GM12892 (cell line): ENCODE results near the gene ZNF575.
A peak's percentile ranks its signal among the peaks of the same experiment; 100 is the strongest.

ENCODE experiments used
- DNase-seq: peaks from one replicate; pipeline ENCODE4 v3.0.0; 2011; ENCODE audit not compliant: insufficient read length
- FAIRE-seq: peaks from 2 replicates; lab custom pipeline; 2011; peaks lifted over from hg19 to GRCh38; lab: Jason Lieb, UNC
- POLR2A ChIP-seq: IDR thresholded peaks from 2 replicates; pipeline ENCODE4 v1.6.1; 2011; ENCODE audit warnings: low read depth, low read length, control low read depth
- POLR2AphosphoS5 ChIP-seq: IDR thresholded peaks from 2 replicates; pipeline ENCODE4 v1.6.1; 2011; ENCODE audit warnings: low read depth, low read length, control low read depth
- TAF1 ChIP-seq: IDR thresholded peaks from 2 replicates; pipeline ENCODE4 v1.6.1; 2011; ENCODE audit warnings: low read depth, mild to moderate bottlenecking, control low read depth, low read length, borderline replicate concordance

Gene ZNF575

GRCh38 chr19:43548706-43549105 is 15.7 kb downstream of the ZNF575 start:
- FAIRE-seq (no peak), DNase-seq (no peak)
- TF ChIP-seq TAF1 (no peak), POLR2A (no peak), POLR2AphosphoS5 (no peak)

- no peak for DNase-seq
- no peak for FAIRE-seq
- TF ChIP-seq POLR2A: no peak
- TF ChIP-seq POLR2AphosphoS5: no peak
- no peak for TF ChIP-seq TAF1
Observed at GRCh38 chr19:43551399-43552197, 18.6 kb downstream of the ZNF575 start.

- no peak for TF ChIP-seq POLR2AphosphoS5
- TF ChIP-seq POLR2A: no peak
- no peak for TF ChIP-seq TAF1
- no peak for DNase-seq
- no peak for FAIRE-seq
Observed at GRCh38 chr19:43552198-43552450, 19.1 kb downstream of the ZNF575 start.

- no peak for FAIRE-seq
- no peak for DNase-seq
- TF ChIP-seq POLR2A (no peak), POLR2AphosphoS5 (no peak), TAF1 (no peak)
Observed at GRCh38 chr19:43552616-43553015, 19.6 kb downstream of the ZNF575 start.

GRCh38 chr19:43553656-43554055 is 20.7 kb downstream of the ZNF575 start:
- TF ChIP-seq POLR2A (no peak), POLR2AphosphoS5 (no peak), TAF1 (no peak)
- FAIRE-seq (no peak), DNase-seq (no peak)

- DNase-seq: no peak
- FAIRE-seq: no peak
- TF ChIP-seq TAF1: no peak
- TF ChIP-seq POLR2A: no peak
- no peak for TF ChIP-seq POLR2AphosphoS5
Observed at GRCh38 chr19:43554317-43554895, 21.4 kb downstream of the ZNF575 start.

GRCh38 chr19:43555185-43555770 is 22.3 kb downstream of the ZNF575 start:
- FAIRE-seq (peak; percentile 72), DNase-seq (peak; percentile 68)
- TF ChIP-seq POLR2AphosphoS5 (no peak), POLR2A (no peak), TAF1 (no peak)

GRCh38 chr19:43560687-43561086 is 27.7 kb downstream of the ZNF575 start:
- no peak for TF ChIP-seq TAF1
- TF ChIP-seq POLR2AphosphoS5: no peak
- no peak for TF ChIP-seq POLR2A
- DNase-seq (no peak), FAIRE-seq (no peak)

- no peak for TF ChIP-seq POLR2AphosphoS5
- no peak for TF ChIP-seq POLR2A
- no peak for TF ChIP-seq TAF1
- DNase-seq: no peak
- FAIRE-seq: no peak
Observed at GRCh38 chr19:43561139-43561970, 28.4 kb downstream of the ZNF575 start.

- DNase-seq (no peak), FAIRE-seq (no peak)
- TF ChIP-seq POLR2A: no peak
- TF ChIP-seq TAF1: no peak
- TF ChIP-seq POLR2AphosphoS5: no peak
Observed at GRCh38 chr19:43562226-43562697, 29.3 kb downstream of the ZNF575 start.

- FAIRE-seq: peak; percentile 88
- no peak for DNase-seq
- no peak; the same call in 1 of the 2 replicates for TF ChIP-seq POLR2AphosphoS5
- TF ChIP-seq TAF1: no peak
- no peak for TF ChIP-seq POLR2A
Observed at GRCh38 chr19:43562698-43563241, 29.8 kb downstream of the ZNF575 start.
